Muscle of arm (tissue), 12 donors: ENCODE results near the gene SFMBT1. TPM values are rescaled to one million over a fixed set of nuclear protein-coding genes. Genes with fewer than 3 reads are reported as not detected.
"Not testable (repeated sequence)": the region's sequence is repeated elsewhere in the genome, so short reads cannot be mapped to it uniquely, and the experiment has no call there.

Experiments
- DNase-seq: peaks from one replicate; pipeline ENCODE4 v3.0.0-alpha.2; 2013
- polyA plus RNA-seq, 12 donors: library from polyadenylated mRNA; unstranded; fragments of 120-200 nt; gene quantifications; one replicate each; pipeline ENCODE4 v1.2.1, GENCODE V29; 2013; ENCODE audit not compliant: insufficient read length in 12 of 12

The SFMBT1 gene
- polyA plus RNA-seq, 12 donors, result 6.2 to 37.5 (median 7.5) TPM; not detected in 1

GRCh38 chr3:53073553-53074365 is 27.9 kb upstream of the SFMBT1 start:
- no peak for DNase-seq

GRCh38 chr3:53072653-53073552 is 27.0 kb upstream of the SFMBT1 start:
- peak; percentile 73 for DNase-seq

DNA sequence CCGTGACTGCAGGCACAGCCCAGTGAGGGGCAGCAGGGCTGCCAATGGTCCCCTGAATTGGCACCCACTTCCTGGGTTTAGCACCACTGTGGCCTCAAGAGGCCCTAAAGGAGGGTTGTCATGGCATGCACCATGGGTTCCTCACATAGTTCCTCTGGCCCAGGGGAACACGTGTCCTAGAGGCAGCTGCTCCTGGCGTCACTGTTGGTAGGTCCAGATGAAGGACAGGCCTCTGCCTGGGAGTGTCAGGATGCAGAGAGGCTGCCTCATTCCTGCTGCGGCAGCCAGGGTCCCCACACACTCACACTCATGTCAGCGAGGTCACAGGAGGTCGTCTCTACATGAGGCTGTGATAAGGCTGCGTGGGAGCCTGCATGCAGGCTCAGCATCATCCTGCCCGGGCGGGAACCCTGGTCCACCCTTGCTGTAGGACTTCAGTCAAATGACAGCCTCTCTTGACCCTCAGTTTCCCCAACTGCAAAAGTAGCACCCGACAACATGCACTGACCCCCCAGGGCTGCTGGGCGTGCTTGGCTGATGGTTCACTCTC is 26.1 kb upstream of the SFMBT1 start:
- no peak for DNase-seq

DNA sequence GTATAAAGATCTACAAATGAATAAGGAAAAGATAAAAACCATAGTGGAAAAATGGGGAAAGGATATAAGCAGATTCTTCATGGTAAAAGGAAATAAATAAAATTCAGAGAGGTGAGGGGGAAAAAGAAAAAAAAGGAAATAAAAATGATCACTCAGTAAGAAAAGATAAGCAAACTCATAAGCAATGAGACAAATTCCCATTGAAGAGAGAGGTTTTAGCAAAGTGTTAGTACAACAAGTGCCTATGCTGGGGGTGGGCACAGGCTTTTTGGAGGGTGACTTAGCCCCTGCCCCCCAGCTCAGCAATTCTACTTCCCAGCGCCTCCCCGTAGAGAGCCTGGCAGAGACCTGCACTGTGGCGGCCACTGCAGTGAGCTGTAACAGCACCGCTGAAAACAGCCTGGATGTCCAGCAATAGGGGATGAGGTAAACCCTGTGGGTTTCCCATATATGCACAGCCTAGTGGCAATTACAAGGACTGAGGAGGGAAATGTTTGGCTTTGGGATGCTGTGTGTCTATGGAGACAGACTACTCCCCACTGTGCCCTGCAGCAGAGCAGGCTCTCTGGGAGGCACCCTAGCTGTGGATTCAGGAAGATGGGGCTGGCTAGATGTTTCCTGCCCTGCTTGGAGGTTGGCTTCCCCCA is 23.7 kb upstream of the SFMBT1 start:
- no peak for DNase-seq

DNA sequence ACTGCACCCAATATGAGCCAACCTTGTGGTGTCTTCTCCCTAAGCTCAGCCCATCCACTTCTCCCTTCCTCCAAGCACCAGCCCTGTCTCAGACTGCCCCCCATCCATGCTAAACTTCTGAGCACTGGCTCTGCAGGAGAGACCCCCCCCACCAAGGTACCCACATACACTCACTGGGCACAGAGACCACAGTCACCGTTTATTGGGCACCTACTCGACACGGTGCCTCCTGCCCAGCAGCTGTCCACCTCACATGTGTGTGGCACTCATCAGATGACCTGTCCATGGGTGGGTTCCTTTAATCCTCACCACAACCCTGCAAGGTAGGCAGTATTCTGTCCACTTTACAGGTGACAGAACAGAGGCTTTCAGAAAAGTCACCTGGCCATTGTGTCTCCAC is 22.3 kb upstream of the SFMBT1 start:
- no peak for DNase-seq

DNA sequence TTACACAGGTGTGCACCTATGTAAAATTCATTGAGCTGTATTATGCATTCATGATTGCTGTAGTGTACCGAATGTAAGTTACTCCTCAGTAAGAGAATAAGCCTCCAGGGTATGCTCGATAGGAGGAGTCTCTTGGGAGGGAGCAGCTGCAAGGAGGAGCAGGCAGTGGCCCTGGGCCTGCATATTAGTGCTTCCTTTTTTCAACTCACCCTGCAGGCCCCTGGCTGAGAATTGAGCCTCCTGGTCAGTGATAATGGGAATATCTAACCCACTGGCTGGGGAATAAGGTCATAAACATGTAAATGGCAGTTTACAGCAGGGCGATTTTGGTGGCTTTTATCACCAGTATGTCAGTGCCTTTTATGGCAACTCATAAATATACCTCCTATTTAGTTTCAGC is 21.7 kb upstream of the SFMBT1 start:
- no peak for DNase-seq

- DNase-seq, result no peak
Measured at GRCh38 chr3:53065841-53066480, 20.1 kb upstream of the SFMBT1 start.

DNA sequence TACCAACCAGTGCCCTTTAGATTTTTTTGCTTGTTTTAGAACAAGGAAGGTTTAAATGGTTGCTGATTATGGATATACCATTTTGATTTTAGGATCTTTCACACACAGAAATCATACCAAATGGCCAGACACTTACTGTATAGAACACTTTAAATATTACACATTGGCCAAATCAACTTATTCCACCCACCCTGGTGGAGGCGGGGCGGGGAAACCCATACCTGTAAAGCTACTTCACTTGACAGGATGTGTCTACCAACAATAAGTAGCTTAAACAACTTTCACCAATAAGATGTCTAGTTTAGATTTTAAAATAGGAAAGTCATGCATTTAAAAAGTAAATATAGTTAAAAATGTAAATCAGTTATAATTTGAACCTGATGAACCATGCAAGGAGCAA is 17.0 kb upstream of the SFMBT1 start:
- no peak for DNase-seq

DNA sequence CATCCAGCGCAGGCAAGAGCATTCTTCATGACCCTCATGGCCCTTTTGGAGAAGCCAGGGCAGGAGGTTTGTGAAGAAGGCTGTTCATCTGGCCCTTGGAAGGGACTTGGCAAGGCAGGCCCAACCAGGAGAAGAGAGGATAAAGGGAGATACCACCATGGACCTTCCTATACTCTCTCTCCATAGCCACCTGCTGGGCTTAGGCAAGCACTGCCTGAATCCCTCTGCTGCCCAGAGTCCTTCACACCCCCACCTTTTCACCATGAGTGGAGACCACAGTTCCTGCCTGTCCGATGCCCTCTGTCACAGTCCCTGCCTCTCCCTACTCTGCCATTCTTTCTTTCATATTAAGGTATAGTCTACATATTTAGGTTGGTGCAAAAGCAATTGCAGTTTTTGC is 10.6 kb upstream of the SFMBT1 start:
- no peak for DNase-seq

DNA sequence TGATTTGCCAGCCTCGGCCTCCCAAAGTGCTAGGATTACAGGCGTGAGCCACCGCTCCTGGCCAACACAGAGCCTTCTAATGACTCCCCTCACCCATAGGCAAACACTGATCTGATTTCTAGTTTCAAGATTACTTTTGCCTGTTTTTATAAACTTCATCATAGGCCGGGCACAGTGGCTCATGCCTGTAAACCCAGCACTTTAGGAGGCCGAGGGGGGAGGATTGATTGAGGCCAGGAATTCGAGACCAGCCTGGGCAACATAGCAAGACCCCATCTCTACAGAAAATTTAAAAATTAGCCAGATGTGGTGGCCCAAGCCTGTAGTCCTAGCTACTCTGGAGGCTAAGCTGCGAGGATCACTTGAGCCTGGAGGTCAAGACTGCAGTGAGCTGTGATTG is 8.4 kb upstream of the SFMBT1 start:
- DNase-seq, result not testable (repeated sequence)

DNA sequence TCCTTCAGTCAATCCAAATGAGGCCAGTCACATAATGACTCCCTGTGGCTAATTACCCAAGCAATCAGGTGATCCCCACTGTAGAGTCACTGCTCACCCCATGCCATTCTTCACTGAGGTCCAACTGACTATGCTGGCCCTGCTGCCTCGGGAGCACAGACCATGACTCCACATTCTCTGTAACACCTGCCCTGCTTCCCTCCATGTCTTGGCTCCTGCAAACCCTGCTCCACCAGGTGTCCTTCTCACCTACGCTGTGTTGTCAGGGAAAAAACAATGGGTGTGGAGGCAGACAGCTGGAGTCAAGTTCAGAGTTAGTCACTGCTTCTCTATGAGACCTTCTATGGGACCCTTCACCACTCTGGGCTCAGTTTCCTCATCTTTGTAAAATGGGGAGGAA is 6.1 kb upstream of the SFMBT1 start:
- DNase-seq, result no peak

DNA sequence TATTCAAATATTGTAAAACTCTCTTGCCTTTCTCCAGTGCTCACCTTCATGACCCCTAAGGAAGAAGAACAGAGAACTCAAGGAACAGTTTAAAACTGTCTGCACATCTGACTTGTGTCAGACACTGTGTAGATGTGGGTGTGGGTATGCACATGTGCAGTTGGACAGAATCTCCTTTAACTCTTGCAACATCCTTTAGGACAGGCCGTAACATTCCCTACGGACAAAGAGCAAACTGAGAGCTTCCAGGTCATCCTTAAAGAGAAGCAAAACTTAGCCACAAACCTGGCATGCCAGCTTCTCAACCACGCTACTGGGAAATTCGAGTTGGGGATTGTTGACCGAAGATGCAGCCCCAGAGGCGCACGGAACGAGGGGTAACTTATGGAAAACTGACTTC is 4.1 kb upstream of the SFMBT1 start:
- no peak for DNase-seq

- DNase-seq, result peak; percentile 31
Measured at GRCh38 chr3:53046171-53047170, 598 bp upstream of the SFMBT1 start.

DNA sequence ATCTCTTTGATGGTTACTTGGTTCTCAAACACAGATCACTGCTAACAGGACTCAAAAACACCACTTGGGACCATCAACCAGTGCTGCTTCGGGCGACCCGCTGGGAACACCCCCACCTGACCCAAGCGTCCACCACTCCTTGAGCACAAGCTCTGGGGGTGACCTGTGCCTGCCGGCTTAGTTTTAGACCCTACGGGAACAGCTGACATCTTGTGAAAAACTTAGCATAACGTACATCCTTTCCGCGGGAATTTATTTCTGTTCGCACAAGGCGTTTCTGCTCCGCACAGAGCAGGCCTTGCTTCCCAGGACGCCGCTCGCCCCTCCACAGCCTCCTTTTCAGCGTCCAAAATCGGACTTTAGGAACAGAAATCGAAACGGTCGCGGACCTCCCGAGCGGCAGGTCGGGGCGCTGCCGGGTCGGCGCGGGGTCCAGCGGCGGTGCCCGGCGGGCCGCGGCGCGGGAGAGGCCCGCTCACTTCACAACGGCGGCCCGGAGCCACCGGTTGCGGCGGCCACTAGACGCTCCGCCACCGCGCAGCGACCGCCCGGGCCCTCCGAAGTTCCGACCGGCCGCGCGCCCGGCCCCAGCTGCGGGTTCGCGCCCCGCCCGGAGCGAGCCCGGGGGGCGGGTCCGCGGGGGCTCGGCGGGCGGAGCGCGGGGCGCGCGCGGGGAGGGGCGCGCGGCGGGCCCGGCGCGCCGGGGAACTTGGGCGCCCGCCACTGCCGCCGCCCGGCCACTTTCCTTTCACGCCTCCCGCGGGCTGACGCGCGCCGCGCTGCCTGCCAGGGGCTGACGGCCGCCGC is 959 bp downstream of the SFMBT1 start:
- peak; percentile 58 for DNase-seq

- peak; percentile 4 for DNase-seq
Measured at GRCh38 chr3:53044371-53044710, 1.5 kb downstream of the SFMBT1 start.

- DNase-seq, result no peak
Measured at GRCh38 chr3:53043738-53044137, 2.1 kb downstream of the SFMBT1 start.

DNA sequence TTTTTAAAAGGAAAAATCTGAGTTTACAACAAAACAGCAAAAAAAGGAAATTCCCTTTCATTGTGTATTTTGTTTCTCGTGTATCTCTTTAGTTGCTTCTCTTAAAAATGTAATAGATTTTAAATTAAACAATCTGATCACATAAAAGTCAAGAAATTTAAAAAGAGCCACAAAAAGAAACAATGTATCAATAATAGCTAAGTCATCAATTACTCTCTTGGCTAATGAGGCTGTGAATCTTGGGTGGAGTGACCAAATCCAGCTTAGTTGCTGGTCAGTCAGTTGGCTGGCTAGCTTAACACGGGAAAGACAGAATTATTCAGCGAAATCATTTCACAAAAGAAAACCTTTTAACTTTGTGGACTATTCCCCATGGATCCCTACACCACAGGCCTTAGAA is 3.2 kb downstream of the SFMBT1 start:
- DNase-seq, result no peak

DNA sequence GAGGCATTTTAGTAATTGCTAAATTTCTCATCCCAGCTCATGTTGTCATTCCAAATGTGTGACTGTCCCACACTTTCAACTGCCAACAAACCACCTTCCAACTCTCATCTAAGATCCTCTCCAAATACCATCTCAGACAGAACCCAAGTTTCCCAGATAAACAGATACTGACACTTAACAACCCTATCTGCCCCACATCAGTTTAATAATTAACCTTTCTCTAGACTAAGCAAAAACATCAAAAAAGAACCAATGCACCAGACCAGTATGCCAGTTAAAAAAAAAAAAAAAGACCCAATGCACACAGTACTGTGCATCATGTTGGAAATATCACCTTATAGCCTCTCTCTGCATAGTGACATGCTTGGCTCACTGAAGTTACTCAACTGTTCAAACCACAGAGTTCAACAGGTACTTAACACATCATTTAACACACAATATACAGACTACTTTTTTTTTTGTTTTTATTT is 5.5 kb downstream of the SFMBT1 start:
- DNase-seq, result no peak

DNA sequence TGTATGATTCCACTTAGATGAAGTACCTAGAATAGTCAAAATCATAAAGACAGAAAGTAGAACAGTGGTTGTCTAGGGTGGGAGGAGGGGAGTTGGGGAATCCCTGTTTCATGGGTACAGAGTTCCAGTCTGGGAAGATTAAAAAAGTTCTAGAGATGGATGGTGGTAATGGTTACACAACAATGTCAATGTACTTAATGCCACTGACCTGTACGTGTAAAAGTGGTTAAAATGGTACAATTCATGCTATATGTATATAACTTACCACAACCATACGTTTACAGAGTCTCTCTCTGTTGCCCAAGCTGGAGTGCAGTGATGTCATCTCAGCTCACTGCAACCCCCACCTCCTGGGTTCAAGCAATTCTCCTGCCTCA is 6.5 kb downstream of the SFMBT1 start:
- DNase-seq, result no peak
